ENCODE measurements around the gene AHNAK.

The AHNAK gene

DNA sequence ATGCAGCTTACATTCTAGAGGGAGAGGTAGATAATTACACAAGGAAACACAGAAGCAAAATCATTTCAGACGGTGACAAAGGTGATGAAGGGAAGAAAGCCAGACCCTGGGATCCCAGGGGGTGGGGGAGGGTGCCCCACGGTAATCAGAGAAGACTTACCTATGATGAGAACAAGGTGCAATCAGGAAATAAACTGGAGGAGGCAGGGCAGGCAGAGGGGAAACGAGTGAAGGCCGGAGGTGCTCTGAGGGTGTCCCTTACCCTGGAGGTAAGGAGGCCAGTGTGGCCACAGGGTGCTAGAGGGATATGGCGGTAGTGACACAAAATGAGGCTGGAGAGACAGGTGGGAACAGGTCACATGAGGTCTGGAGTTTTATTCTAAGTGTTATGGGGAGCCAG is 141.7 kb downstream of the AHNAK start:
- Histone ChIP-seq H3F3A (ENCODE audit: insufficient read depth, low read length) (no peaks in the 10 kb centered on the region), H3K9me3 (ENCODE audit: low read length) (no peaks in the 10 kb centered on the region), H3K4me1 (ENCODE audit: insufficient read depth, low read length, severe bottlenecking) (no peaks in the 10 kb centered on the region), H3K4me3 (ENCODE audit: low read depth, low read length, poor library complexity, severe bottlenecking) (no peak overlapping the region), H3K27me3 (ENCODE audit: insufficient read depth, low read length) (no peaks in the 10 kb centered on the region; the same call in 1 of the 2 replicates), H3K9me2 (ENCODE audit: low read depth, low read length) (no peaks in the 10 kb centered on the region), H3K36me3 (ENCODE audit: insufficient read depth, low read length) (no peaks in the 10 kb centered on the region), H3K9ac (ENCODE audit: low read length) (no peak overlapping the region), H2AFZ (ENCODE audit: low read length) (no peak overlapping the region), H4K20me1 (ENCODE audit: insufficient read depth, low read length) (no peaks in the 10 kb centered on the region), H3K4me2 (ENCODE audit: low read length) (no peak overlapping the region), H3K27ac (ENCODE audit: low read depth, low read length, poor library complexity, severe bottlenecking) (no peak overlapping the region), H3K79me2 (ENCODE audit: insufficient read depth, low read length) (no peaks in the 10 kb centered on the region)
- TF ChIP-seq EZH2 (IDR thresholded peaks at IDR 0.05; ENCODE audit: borderline replicate concordance, low read length), result no peak
- TF ChIP-seq, protein P1, sequence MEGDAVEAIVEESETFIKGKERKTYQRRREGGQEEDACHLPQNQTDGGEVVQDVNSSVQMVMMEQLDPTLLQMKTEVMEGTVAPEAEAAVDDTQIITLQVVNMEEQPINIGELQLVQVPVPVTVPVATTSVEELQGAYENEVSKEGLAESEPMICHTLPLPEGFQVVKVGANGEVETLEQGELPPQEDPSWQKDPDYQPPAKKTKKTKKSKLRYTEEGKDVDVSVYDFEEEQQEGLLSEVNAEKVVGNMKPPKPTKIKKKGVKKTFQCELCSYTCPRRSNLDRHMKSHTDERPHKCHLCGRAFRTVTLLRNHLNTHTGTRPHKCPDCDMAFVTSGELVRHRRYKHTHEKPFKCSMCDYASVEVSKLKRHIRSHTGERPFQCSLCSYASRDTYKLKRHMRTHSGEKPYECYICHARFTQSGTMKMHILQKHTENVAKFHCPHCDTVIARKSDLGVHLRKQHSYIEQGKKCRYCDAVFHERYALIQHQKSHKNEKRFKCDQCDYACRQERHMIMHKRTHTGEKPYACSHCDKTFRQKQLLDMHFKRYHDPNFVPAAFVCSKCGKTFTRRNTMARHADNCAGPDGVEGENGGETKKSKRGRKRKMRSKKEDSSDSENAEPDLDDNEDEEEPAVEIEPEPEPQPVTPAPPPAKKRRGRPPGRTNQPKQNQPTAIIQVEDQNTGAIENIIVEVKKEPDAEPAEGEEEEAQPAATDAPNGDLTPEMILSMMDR (IDR thresholded peaks at IDR 0.05; ENCODE audit: low read length), result no peak

DNA sequence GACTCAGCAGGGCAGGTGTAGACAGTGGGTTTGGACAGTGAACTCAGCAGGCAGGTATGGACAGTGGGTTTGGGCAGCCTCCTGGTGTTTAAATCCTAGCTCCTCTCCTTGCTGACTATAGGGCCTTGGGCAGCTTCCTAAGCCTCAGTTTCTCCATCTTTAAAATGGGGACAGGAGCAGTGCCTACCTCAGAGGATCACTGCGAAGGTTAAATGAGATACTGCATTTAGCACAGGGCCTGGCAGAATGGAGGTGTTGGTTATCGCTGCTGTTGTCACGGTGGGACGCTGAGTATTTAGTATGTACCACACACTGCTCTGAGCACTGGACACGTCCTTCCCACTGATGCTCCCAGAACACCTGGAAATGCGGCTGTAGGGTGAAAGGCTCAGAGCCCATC is 142.2 kb downstream of the AHNAK start:
- Histone ChIP-seq H3K9ac (ENCODE audit: low read length) (no peak overlapping the region), H3K4me1 (ENCODE audit: insufficient read depth, low read length, severe bottlenecking) (no peaks in the 10 kb centered on the region), H3K4me3 (ENCODE audit: low read depth, low read length, poor library complexity, severe bottlenecking) (no peak overlapping the region), H3K4me2 (ENCODE audit: low read length) (no peak overlapping the region), H2AFZ (ENCODE audit: low read length) (no peak overlapping the region), H3K36me3 (ENCODE audit: insufficient read depth, low read length) (no peaks in the 10 kb centered on the region), H3K27me3 (ENCODE audit: insufficient read depth, low read length) (no peaks in the 10 kb centered on the region; the same call in 1 of the 2 replicates), H3K9me3 (ENCODE audit: low read length) (no peaks in the 10 kb centered on the region), H4K20me1 (ENCODE audit: insufficient read depth, low read length) (no peaks in the 10 kb centered on the region), H3K79me2 (ENCODE audit: insufficient read depth, low read length) (no peaks in the 10 kb centered on the region), H3K9me2 (ENCODE audit: low read depth, low read length) (no peaks in the 10 kb centered on the region), H3K27ac (ENCODE audit: low read depth, low read length, poor library complexity, severe bottlenecking) (no peak overlapping the region), H3F3A (ENCODE audit: insufficient read depth, low read length) (no peaks in the 10 kb centered on the region)
- no peak for TF ChIP-seq EZH2 (IDR thresholded peaks at IDR 0.05; ENCODE audit: borderline replicate concordance, low read length)
- TF ChIP-seq, protein P1 (IDR thresholded peaks at IDR 0.05; ENCODE audit: low read length), result no peak

DNA sequence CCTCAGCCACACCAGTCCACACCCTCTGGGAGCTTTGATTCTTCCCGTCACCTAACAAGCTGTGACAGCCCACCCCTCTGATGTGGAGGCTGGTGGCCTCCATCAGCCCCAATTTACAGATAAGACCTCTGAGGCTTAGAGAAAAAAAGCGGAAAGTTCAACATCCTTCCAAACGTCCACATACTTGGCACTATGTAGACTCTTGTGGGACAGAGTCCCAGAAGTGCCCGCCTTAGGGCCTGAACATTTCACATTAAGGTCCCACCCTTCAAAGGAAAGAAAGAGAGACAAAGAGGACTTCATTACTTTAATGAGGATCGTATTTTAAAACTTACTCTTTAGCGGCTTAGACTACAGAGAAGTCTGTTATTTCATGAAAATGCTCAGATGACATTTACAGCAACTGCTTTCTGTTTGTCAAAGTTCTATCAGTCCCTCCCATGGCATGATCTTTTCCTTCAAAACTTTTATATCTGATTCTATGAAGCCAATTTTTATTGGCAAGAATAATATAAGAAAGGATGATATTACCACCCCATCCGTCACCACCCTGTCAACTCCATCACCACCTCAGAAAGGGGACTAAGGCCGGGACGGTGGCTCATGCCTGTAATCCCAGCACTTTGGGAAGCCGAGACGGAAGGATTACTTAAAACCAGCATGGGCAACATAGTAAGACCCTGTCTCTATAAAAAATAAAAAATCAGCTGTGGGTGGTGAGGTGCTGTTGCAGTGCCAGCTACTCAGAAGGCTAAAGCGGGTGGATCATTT is 143.5 kb downstream of the AHNAK start:
- Histone ChIP-seq H3K79me2 (ENCODE audit: insufficient read depth, low read length) (no peaks in the 10 kb centered on the region), H3K4me3 (ENCODE audit: low read depth, low read length, poor library complexity, severe bottlenecking) (no peak overlapping the region), H3F3A (ENCODE audit: insufficient read depth, low read length) (no peaks in the 10 kb centered on the region), H3K9me2 (ENCODE audit: low read depth, low read length) (no peaks in the 10 kb centered on the region), H4K20me1 (ENCODE audit: insufficient read depth, low read length) (no peaks in the 10 kb centered on the region), H3K9ac (ENCODE audit: low read length) (no peak overlapping the region), H2AFZ (ENCODE audit: low read length) (no peak overlapping the region), H3K27ac (ENCODE audit: low read depth, low read length, poor library complexity, severe bottlenecking) (no peak overlapping the region), H3K36me3 (ENCODE audit: insufficient read depth, low read length) (no peaks in the 10 kb centered on the region), H3K9me3 (ENCODE audit: low read length) (no peaks in the 10 kb centered on the region), H3K4me2 (ENCODE audit: low read length) (no peak overlapping the region), H3K27me3 (ENCODE audit: insufficient read depth, low read length) (no peaks in the 10 kb centered on the region; the same call in 1 of the 2 replicates), H3K4me1 (ENCODE audit: insufficient read depth, low read length, severe bottlenecking) (no peaks in the 10 kb centered on the region)
- TF ChIP-seq, protein P1 (IDR thresholded peaks at IDR 0.05; ENCODE audit: low read length), result no peak
- no peak for TF ChIP-seq EZH2 (IDR thresholded peaks at IDR 0.05; ENCODE audit: borderline replicate concordance, low read length)
